GM18505 (cell line): ENCODE results near the gene TBL1X.

Experiments used
- ATAC-seq: cut with Tn5 transposase; IDR thresholded peaks from one replicate; pipeline ENCODE4 v1.9.1; 2021; ENCODE audit not compliant: unreplicated experiment
- POLR2A ChIP-seq: IDR thresholded peaks from 4 replicates; pipeline ENCODE4 v1.6.1; 2011; ENCODE audit warnings: borderline replicate concordance; ENCODE audit not compliant: insufficient read depth, insufficient read length; ENCODE audit errors: extremely low read depth

TBL1X gene

GRCh38 chrX:9730752-9731151 is 265.9 kb downstream of the TBL1X start:
- ATAC-seq = no peak
- no peak for TF ChIP-seq POLR2A

- TF ChIP-seq POLR2A = no peak
- ATAC-seq = no peak
Measured at GRCh38 chrX:9737363-9737762, 272.5 kb downstream of the TBL1X start.

GRCh38 chrX:9738151-9738550 is 273.3 kb downstream of the TBL1X start:
- no peak for ATAC-seq
- TF ChIP-seq POLR2A = no peak

- no peak for TF ChIP-seq POLR2A
- no peak for ATAC-seq
Measured at GRCh38 chrX:9739130-9739529, 274.3 kb downstream of the TBL1X start.

- ATAC-seq = no peak
- no peak for TF ChIP-seq POLR2A
Measured at GRCh38 chrX:9745417-9746115, 280.7 kb downstream of the TBL1X start.

GRCh38 chrX:9746148-9746888 is 281.5 kb downstream of the TBL1X start:
- no peak for ATAC-seq
- TF ChIP-seq POLR2A = no peak

GRCh38 chrX:9747644-9748043 is 282.8 kb downstream of the TBL1X start:
- TF ChIP-seq POLR2A = no peak
- no peak for ATAC-seq

GRCh38 chrX:9749146-9749692 is 284.4 kb downstream of the TBL1X start:
- TF ChIP-seq POLR2A = no peak
- ATAC-seq = no peak

- no peak for ATAC-seq
- no peak for TF ChIP-seq POLR2A
Measured at GRCh38 chrX:9757366-9757765, 292.5 kb downstream of the TBL1X start.

- TF ChIP-seq POLR2A = no peak
- ATAC-seq = no peak
Measured at GRCh38 chrX:9758021-9758638, 293.3 kb downstream of the TBL1X start.

- TF ChIP-seq POLR2A = no peak
- no peak for ATAC-seq
Measured at GRCh38 chrX:9759337-9759736, 294.5 kb downstream of the TBL1X start.

GRCh38 chrX:9765072-9765736 is 300.3 kb downstream of the TBL1X start:
- no peak for ATAC-seq
- no peak for TF ChIP-seq POLR2A

- no peak for TF ChIP-seq POLR2A
Measured at GRCh38 chrX:9765737-9766097, 300.9 kb downstream of the TBL1X start, which contains the start of gene GPR143. Gene GPR143, minus strand, starts transcription at chrX:9765847. Its CDS starts 30 bp downstream, at chrX:9765817.

More at GRCh38 chrX:9765737-9766097, 300.9 kb downstream of the TBL1X start, which contains the start of gene GPR143:
- no peak for ATAC-seq
